Sigmoid colon (tissue), 7 donors: Measurements from ENCODE around the gene HMGN3. TPM values are rescaled to one million over a fixed set of nuclear protein-coding genes. Genes with fewer than 3 reads are reported as not detected.

Experiments used
- DNase-seq: peaks from one replicate; pipeline ENCODE4 v3.0.0-alpha.2; 2019
- H3K27ac ChIP-seq, 4 donors: fragments of 200-600 bp; sonication (generic); one replicate each; pipeline ENCODE4 v1.5.1; 2016 to 2019; ENCODE audit warnings: mild to moderate bottlenecking in 1 of 4
- H3K27me3 ChIP-seq, 3 donors: fragments of 200-600 bp; sonication (generic); one replicate each; pipeline ENCODE4 v1.5.1; 2019; ENCODE audit warnings: mild to moderate bottlenecking in 1 of 3
- H3K36me3 ChIP-seq, 4 donors: fragments of 200-600 bp; sonication (generic); one replicate each; pipeline ENCODE4 v1.5.1; 2016 to 2019
- H3K4me1 ChIP-seq, 4 donors: fragments of 200-600 bp; sonication (generic); one replicate each; pipeline ENCODE4 v1.5.1; 2017 to 2019
- H3K4me3 ChIP-seq, 4 donors: fragments of 200-600 bp; sonication (generic); one replicate each; pipeline ENCODE4 v1.5.1; 2017 to 2019; ENCODE audit warnings: mild to moderate bottlenecking in 2 of 4, moderate library complexity in 1 of 4
- H3K9me3 ChIP-seq, 4 donors: fragments of 200-600 bp in 3 of 4; sonication (generic) in 3 of 4; one replicate each; pipeline versions ENCODE4 v1.5.1 to v1.6.1; 2013 to 2019
- EP300 ChIP-seq, 4 donors: sonication (generic); formaldehyde crosslinking; IDR thresholded peaks; one replicate each; pipeline ENCODE4 v1.6.1; 2017; ENCODE audit warnings: antibody characterized with exemption in 4 of 4
- POLR2A ChIP-seq, 2 donors: fragments of 450-650 bp; IDR thresholded peaks; one replicate each; pipeline ENCODE4 v1.6.1; 2016; ENCODE audit warnings: antibody characterized with exemption in 2 of 2, mild to moderate bottlenecking in 2 of 2, moderate library complexity in 2 of 2
- POLR2AphosphoS5 ChIP-seq, 4 donors: sonication (generic); formaldehyde crosslinking; IDR thresholded peaks; one replicate each; pipeline ENCODE4 v1.6.1; 2017; ENCODE audit warnings: antibody characterized with exemption in 4 of 4
- WGBS, 2 donors: extraction: QIAGEN DNeasy Blood & Tissue Kit; methylation state at CpG; one replicate each; pipeline ENCODE4 v1.1.7; 2013; 5-methylcytosine and 5-hydroxymethylcytosine counted together
- intact Hi-C: fragments of 100-400 bp; cut with DNase I; formaldehyde crosslinking; loops from one replicate; pipeline ENCODE4 v1.15.1; 2023
- polyA plus RNA-seq, 3 donors: library from polyadenylated mRNA; stranded (reverse); fragments of 200-250 nt; gene quantifications; one replicate each; pipeline ENCODE4 v1.2.3, GENCODE V29; 2013
- total RNA-seq, 4 donors: library from RNA; depleted of rRNA; stranded (reverse); fragments of >200 nt; gene quantifications; one replicate each; pipeline ENCODE4 v1.1.0, GENCODE V29; 2016
- TF ChIP-seq, protein P1 (sequence below), 4 experiments: fragments of 450-650 bp in 3 of 4; fragments of 200-600 bp in 1 of 4; IDR thresholded peaks; one replicate each; pipeline ENCODE4 v1.5.1; 2016 to 2019; ENCODE audit warnings: antibody characterized with exemption in 4 of 4, mild to moderate bottlenecking in 3 of 4, moderate library complexity in 2 of 4
- donor health status: healthy with polysubstance abuse.
- donor health status: Bipolar disorder and iron deficiency.
- donor health status: healthy.

The HMGN3 gene
- total and polyA plus RNA-seq, 7 donors: 49.9 to 82.8 (median 69.4) TPM

- Histone ChIP-seq H3K27ac (no peak overlapping the region), H3K9me3 (no peaks in the 10 kb centered on the region), H3K4me3 (no peak overlapping the region), H3K4me1 (no peaks in the 10 kb centered on the region), H3K27me3 (no peaks in the 10 kb centered on the region), H3K36me3 (no peaks in the 10 kb centered on the region)
- TF ChIP-seq EP300 (IDR thresholded peaks at IDR 0.05): no peak
- TF ChIP-seq, protein P1, sequence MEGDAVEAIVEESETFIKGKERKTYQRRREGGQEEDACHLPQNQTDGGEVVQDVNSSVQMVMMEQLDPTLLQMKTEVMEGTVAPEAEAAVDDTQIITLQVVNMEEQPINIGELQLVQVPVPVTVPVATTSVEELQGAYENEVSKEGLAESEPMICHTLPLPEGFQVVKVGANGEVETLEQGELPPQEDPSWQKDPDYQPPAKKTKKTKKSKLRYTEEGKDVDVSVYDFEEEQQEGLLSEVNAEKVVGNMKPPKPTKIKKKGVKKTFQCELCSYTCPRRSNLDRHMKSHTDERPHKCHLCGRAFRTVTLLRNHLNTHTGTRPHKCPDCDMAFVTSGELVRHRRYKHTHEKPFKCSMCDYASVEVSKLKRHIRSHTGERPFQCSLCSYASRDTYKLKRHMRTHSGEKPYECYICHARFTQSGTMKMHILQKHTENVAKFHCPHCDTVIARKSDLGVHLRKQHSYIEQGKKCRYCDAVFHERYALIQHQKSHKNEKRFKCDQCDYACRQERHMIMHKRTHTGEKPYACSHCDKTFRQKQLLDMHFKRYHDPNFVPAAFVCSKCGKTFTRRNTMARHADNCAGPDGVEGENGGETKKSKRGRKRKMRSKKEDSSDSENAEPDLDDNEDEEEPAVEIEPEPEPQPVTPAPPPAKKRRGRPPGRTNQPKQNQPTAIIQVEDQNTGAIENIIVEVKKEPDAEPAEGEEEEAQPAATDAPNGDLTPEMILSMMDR (IDR thresholded peaks at IDR 0.05): no peak
- no peak for TF ChIP-seq POLR2AphosphoS5 (IDR thresholded peaks at IDR 0.05)
- no peak for TF ChIP-seq POLR2A (IDR thresholded peaks at IDR 0.05)
- DNase-seq: no peak
- intact Hi-C loops: no loop called here
Observed at GRCh38 chr6:79246891-79247290, 12.4 kb upstream of the HMGN3 start.

- Histone ChIP-seq H3K9me3 (no peaks in the 10 kb centered on the region), H3K27ac (no peak overlapping the region), H3K36me3 (no peaks in the 10 kb centered on the region), H3K4me1 (no peaks in the 10 kb centered on the region), H3K27me3 (no peaks in the 10 kb centered on the region), H3K4me3 (no peak overlapping the region)
- TF ChIP-seq, protein P1 (IDR thresholded peaks at IDR 0.05): no peak
- TF ChIP-seq POLR2A (IDR thresholded peaks at IDR 0.05) (no peak), POLR2AphosphoS5 (IDR thresholded peaks at IDR 0.05) (no peak), EP300 (IDR thresholded peaks at IDR 0.05) (no peak)
- no peak for DNase-seq
- intact Hi-C loops: no loop called here
- WGBS, 2 donors: 79 to 97% methylated on average over 2 of the region's 2 CpGs
Observed at GRCh38 chr6:79241228-79241627, 6.7 kb upstream of the HMGN3 start.

- Histone ChIP-seq H3K9me3 (no peaks in the 10 kb centered on the region), H3K4me1 (no peaks in the 10 kb centered on the region), H3K36me3 (no peaks in the 10 kb centered on the region), H3K27me3 (no peaks in the 10 kb centered on the region), H3K27ac (no peak overlapping the region), H3K4me3 (no peak overlapping the region)
- intact Hi-C loops: no loop called here
- TF ChIP-seq, protein P1 (IDR thresholded peaks at IDR 0.05): no peak
- no peak for TF ChIP-seq EP300 (IDR thresholded peaks at IDR 0.05)
- TF ChIP-seq POLR2A (IDR thresholded peaks at IDR 0.05): no peak
- TF ChIP-seq POLR2AphosphoS5 (IDR thresholded peaks at IDR 0.05): no peak
- 60 to 76% methylated on average over 1 of the region's 1 CpG for WGBS, 2 donors
- no peak for DNase-seq
Observed at GRCh38 chr6:79240509-79240908, 6.0 kb upstream of the HMGN3 start.

GRCh38 chr6:79239536-79240168 is 5.2 kb upstream of the HMGN3 start:
- intact Hi-C loops: no loop called here

More at GRCh38 chr6:79239536-79240168, 5.2 kb upstream of the HMGN3 start:
- TF ChIP-seq, protein P1 (IDR thresholded peaks at IDR 0.05): no peak
- TF ChIP-seq POLR2A (IDR thresholded peaks at IDR 0.05) (no peak), EP300 (IDR thresholded peaks at IDR 0.05) (no peak), POLR2AphosphoS5 (IDR thresholded peaks at IDR 0.05) (no peak)
- H3K4me1 ChIP-seq: peaks cover 0 to 4% (median 1%) of the 10 kb centered on the region in 4 donors
- H3K4me3 ChIP-seq: no peak overlapping the region
- WGBS, 2 donors: 81 to 82% methylated on average over 6 of the region's 6 CpGs
- no peaks in the 10 kb centered on the region for H3K36me3 ChIP-seq
- DNase-seq: no peak
- H3K27me3 ChIP-seq: no peaks in the 10 kb centered on the region
- no peak overlapping the region for H3K27ac ChIP-seq
- H3K9me3 ChIP-seq: no peaks in the 10 kb centered on the region
